Measurements from ENCODE around the gene SCN1B.

Gene SCN1B

DNA sequence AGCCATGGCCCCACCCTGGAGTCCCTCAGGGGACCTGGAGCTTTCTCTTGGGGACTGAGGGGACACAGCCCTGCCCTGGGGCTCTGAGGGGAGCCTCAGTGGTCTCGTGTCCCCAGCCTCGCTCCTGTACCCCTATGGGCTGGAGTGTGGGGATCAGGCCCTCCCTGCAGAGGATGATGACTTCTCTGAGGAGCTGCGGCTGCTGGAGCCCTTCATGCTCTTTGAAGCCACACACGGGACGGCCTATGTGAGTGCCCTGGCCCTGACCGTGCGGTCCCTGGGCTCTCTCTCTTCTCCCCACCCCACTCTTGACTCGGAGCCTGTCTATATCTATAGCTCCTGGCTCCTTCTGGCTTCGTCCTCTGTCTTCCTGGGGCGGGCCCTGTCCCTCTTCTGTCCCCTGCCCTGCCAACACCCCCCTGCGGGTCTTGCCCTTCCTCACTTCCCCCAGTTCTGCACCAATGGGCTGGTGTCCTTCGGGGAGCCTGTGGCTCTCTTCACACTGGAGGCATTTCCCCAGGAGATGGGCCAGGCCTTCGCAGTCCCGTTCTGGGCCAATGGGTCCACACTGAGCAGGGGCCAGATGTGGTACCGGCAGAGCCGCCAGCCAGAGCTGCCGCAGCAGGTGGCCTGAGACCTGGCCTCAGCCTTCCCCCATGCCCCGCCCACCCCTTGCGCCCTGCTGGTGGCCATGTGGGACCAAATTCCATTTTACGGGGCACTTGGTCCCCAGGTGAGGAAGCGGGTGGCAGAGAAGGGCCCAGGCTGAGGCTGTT lies 44.3 kb downstream of the SCN1B start:
- DNase-seq (ENCODE audit: low read depth), result no peak

DNA sequence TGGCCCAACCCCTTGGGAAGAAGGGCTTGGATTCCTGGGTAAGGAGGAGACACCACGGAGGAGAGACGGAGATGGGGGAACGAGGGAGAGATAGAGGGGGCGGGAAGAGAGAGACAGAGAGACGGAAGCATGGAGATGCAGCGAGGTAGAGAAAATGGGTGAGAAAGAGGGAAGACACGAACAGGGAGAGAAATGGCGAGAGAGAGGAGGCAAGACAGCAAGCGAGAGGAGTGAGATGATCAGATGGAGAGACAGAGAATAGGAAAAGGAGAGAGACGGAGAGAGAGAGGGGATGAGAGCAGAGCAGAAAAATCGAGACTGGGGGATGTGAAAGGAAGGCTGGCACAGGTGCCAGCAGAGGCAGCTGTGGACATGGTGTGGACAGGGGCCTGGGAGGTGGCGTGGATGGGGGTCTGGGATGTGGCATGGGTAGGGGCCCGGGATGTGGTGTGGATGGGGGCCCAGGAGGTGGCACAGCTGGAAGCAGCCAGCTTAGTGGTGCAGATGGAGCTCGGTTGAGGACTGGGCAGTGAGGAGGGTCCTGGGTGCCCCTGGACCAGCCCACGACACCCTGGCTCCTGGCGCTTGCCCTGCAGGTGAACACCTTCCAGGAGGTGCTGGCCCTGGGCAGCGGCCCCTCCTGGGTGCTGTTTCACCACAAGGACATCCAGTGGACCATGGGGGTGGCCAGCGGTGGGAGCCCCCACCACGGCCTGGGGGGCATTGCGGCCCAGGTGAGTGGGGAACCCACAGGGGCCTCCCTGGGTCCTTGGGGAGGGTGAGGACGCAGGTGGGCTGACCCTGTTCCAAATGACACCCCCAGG lies 45.1 kb downstream of the SCN1B start:
- DNase-seq (ENCODE audit: low read depth), result no peak

DNA sequence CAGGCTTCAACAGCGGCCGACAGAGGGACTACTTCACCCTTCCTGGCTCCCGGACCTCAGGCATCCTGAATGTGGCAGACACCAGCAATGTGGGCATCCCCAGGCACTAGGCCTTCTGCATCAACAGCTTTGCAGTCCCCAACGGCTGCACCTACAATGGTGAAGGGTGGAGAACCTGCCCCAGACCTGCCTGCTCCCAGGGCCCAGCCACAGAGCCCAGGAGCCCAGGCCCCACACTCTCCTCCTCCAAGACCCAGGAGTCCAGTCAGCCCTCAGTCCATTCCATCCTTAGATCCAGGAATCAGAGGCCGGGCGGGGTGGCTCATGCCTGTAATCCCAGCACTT lies 45.7 kb downstream of the SCN1B start:
- DNase-seq (ENCODE audit: low read depth), result no peak

DNA sequence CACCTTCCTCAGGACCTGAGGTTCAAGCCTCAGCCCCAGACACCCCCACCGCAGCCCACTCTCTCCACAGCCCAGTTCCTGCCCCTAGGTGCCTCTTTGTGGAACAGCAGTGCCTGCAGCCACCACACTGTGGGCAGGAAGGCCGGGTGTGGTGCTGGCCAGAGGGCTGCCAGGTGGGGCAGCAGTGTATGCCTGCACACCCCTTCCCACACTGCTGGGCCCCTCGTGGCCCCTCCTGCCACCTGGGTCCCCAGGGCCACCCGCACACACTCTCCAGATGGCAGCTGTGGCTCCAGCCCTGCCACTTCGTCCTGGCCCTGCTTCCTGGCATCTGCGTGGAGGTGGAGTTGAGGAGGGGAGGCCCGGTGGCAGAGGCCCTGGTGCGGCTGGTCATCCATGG lies 46.4 kb downstream of the SCN1B start:
- DNase-seq (ENCODE audit: low read depth), result no peak

DNA sequence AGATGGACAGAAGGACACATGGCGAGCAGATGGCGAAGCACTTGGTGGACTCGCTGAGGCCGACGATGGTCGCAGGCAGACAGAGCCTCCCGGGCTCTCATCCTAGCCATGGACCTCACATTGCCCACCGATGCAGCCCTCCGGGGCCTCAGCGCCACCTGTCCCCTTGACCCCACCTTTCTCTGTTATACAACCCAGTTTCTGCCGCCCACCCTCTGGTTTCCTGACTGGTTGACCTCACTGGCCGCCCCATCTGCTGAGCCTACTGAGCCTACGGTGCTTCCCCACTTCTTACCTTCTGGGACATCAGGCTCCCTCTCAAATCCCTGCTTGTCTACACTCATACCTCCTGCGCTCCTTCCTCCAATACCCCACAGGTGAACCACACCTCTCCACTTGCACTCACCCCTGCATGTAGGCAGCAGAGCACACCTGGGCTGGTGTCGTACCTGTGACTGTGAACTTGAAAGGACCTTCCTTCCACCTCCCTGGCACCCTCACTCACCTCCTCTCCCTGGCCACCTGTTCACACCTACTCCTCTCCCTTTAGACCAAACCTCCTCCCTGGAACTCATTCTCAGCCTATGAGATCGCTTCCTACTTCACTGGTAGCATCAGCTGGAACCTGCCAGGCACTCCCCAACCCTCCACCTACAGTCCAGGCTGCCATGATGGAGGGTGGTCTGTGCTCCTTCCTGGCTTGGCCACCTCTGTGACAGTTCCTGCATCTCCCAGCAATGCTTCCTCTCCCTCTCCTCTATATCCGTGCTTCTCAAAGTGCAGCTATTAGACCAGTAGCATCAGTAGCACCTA lies 47.3 kb downstream of the SCN1B start:
- DNase-seq (ENCODE audit: low read depth), result no peak

DNA sequence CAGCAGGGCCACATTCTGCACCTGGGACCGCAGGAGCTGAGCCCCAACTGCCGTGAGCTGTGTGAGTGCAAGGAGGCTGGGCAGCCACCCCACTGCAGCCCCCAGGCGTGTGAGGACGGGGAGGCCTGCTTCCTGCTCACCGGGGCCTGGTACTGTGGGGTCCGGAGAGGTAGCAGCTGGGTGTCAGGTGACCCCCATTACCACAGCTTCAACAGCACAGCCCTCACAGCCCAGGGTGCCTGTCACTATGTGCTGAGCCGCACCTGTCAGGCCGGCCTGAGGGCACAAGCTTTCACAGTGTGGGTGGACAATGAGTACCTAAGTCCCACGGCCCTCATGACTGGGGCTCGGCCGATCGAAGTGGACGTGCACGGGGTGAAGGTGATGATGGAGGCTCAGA lies 49.6 kb downstream of the SCN1B start:
- no peak for DNase-seq (ENCODE audit: low read depth)

DNA sequence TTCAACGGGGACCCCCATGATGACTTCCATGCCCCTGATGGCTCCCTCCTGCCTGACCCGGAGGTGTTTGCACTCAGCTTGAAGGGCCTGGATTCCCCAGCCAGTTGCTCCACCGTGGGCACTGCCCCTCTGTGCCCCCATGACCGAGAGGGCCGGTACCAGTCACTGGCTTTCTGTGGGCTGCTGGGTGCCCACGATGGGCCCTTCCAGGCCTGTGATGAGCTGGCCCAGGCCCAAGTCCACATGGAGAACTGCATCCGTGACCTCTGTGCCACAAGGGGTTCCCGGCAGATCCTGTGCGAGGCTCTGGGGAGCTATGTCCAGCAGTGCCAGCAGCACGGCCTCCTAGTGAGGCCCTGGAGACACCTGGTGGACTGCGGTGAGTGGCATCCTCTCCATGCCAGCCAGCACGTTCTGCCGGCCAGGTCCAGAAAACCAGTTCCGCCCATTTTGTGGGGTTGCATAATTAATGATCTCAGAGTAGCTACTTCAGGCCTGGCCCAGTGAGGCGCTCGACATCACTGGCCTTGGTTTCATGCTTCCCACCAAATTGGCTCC lies 50.4 kb downstream of the SCN1B start:
- no peak for DNase-seq (ENCODE audit: low read depth)

DNA sequence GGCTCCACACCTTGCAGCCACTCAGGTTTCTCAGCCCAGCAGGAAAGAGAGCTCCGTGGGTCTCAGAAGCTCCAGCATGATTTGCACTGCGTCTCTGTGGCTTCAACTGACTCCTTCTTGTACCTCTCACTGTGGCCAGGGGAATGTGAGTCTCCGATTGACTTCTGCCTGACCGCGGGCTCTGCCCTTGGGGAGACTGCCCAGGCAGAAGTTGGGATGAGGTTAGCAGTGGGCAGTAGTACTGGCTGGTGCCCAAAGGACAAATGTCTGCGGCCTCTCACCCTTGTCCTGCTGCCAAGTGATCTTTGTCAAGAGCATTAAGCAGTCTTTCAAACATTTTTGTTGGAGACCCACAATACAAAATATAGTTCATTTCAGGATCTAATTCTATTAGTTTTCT lies 50.9 kb downstream of the SCN1B start:
- DNase-seq (ENCODE audit: low read depth), result no peak

DNA sequence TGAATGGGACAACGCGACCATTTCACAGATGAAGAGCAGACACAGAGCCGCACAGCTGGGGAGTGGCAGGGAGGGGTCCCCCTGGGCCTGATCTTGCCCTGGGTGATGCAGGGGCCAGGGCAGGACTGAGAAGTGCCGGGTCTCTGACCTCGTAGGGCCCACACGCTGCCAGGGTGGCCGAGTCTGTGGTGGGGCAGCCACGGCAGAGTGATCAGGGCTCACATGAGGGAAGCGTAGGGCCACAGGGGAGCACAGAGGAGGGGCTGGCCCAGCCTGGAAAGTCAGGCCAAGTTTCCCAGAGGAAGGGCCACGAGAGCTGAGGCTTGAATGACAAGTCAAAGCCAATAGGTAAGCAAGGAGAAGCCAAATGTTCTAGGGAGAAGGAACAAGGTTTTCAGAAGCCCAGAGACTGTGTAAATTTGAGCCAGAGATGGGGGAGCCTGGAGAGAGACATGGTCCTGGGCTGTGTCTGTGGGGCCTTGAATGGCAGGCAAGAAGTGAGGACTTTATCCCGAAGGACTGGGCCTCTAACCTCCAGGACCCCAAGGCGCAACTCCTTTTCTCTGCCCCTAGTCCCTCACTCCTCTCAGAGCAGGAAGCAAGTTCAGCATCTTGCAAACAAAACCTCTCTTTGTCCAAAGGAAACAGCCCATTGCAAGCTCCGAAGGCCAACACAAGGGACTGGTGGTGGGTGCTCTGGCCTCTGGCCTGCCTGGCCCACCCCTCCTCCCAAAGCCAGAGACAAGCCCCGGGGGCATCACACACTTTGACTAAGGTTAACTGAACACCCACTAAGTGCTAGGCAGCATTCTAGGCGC lies 53.6 kb downstream of the SCN1B start:
- DNase-seq (ENCODE audit: low read depth), result no peak

DNA sequence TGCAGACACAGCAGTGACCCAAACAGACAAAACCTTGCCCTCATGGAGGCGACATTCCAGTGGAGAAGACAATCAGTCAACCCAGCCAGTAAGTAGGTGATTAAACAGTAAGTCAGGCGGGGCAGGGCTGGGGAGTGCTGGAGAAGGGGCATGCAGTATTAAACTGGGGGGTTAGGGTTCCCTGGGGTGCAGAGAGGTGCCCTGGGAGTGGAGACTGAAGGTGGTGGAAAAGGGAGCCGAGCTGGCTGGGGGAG lies 54.2 kb downstream of the SCN1B start:
- no peak for DNase-seq (ENCODE audit: low read depth)

DNA sequence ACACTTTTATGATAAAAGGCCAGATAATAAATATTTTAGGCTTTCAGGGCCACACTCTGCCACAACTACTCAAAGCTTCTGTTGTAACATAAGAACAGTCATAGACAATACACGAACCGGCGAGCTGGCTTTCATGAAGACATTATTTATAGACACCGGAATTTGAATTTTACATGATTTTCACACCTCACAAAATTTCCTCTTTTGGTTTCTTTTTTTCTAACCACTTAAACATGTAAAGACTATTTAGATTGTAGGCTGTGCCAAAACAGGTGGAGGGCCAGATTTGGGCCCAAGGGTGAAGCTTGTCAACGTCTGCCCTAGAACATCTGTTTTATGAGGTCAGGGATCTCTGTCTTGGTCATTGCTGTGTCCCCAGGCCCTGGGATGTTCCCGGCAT lies 55.7 kb downstream of the SCN1B start:
- no peak for DNase-seq (ENCODE audit: low read depth)

DNA sequence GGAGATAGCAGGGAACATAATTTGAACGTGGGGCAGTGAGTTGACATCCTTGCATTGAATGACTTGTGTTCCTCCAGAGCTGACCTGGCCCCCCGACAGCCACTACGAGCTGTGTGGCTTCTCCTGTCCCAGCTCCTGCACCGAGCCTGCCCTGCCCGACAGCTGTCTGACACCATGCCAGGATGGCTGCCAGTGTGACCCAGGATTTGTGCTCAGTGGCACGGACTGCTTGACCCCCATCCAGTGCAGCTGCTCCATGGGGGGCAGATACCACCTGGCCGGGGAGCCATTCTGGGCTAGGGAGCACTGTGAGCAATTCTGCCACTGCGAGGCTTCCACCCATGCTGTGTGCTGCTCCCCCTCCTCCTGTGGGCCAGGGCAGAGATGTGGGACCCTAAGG lies 56.2 kb downstream of the SCN1B start:
- no peak for DNase-seq (ENCODE audit: low read depth)

DNA sequence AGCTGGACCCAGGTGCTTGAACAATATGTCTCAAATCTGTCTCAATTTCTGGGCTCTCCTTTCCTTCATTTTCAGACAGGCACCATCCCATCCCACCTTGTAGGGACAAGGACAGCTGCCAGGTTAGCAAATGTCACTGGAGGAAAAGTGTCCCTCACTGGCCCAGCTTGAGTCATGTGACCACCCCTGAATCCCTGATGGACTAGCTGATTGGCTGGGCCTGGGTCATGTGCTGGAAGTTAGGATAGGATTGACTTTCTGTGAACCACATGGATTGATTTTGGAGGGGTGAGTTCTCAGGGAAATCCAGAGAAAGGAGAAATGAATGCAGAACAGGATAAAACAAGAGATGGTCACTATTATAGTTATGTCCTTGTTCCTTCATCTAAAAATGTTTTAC lies 57.1 kb downstream of the SCN1B start:
- no peak for DNase-seq (ENCODE audit: low read depth)

DNA sequence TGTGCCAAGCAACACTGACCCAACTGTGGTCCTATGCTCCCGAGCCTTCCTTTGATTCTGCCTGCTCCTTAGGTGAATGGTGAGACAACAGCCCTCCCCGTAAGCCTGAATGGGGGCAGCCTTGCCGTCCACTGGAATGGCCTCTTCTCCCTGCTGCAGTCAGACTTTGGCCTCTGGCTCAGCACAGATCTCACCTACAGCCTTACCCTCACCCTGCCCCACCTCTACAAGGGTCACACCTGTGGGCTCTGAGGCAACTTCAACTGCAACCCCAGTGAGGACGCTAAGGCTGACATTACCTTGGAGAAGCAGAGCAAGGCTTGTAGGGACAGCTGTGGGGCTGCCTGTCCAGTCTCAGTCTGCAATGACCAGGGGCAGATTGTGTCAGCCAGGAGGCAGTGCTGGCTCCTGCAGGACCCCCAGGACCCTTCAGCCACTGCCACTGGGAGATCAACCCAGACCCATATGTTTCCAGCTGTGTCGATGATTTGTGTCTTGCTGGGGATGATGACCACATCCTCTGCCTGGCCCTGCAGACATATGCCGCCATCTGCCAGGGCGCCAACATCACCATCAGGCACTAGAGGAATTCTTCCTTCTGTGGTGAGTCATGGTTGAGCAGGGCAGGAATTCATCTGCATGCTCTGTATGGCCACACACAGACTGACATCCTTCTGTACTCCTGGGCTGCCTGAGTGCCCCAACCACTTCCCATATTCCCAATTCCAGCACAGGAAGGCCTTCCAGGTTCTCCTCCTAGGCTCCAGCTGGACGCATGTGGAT lies 58.1 kb downstream of the SCN1B start:
- no peak for DNase-seq (ENCODE audit: low read depth)

DNA sequence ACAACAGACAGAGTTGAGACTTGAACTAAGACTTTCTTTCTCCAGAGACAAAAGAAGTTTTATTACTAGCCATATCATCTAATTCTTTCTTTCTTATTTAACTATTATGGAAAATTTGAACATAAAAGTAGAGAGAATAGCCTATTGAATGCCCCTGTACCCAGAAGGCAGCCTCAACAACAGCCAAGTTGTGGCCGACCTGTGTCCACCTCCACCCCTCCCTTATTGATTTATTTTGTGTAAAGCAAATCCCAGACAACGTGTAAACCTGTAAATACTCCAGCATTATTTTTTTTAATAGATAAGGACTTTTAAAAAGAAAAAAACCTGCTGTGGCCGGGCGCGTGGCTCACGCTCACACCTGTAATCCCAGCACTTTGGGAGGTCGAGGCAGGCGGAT lies 59.3 kb downstream of the SCN1B start:
- no peak for DNase-seq (ENCODE audit: low read depth)

Data from stimulated activated CD8-positive, alpha-beta memory T cell treated with anti-CD3 and anti-CD28 coated beads, Interleukin-15, amount 100 ng/mL, for 24 hours (primary cell).